GM12875 (cell line): ENCODE data around the gene ITK.

Source experiments
- H3K4me3 ChIP-seq: one replicate; pipeline ENCODE4 v1.5.1; 2011; ENCODE audit warnings: low read depth, low read length, control low read depth
- CTCF ChIP-seq: IDR thresholded peaks from 2 replicates; pipeline ENCODE4 v1.5.1; 2011; ENCODE audit warnings: low read depth, mild to moderate bottlenecking, control low read depth, inconsistent platforms, low read length, moderate library complexity, borderline replicate concordance; ENCODE audit not compliant: insufficient read depth

The ITK gene

GRCh38 chr5:157161996-157162395, 18.6 kb upstream of the ITK start:
- TF ChIP-seq CTCF: no peak

GRCh38 chr5:157162919-157163510, 17.6 kb upstream of the ITK start:
- H3K4me3 ChIP-seq: no peak overlapping the region
- no peak for TF ChIP-seq CTCF

More at GRCh38 chr5:157161996-157162395, 18.6 kb upstream of the ITK start:
- H3K4me3 ChIP-seq: no peak overlapping the region

- TF ChIP-seq CTCF: no peak
- no peak overlapping the region for H3K4me3 ChIP-seq
Observed at GRCh38 chr5:157164521-157164920, 16.1 kb upstream of the ITK start.

GRCh38 chr5:157165261-157165660, 15.4 kb upstream of the ITK start:
- no peak for TF ChIP-seq CTCF
- H3K4me3 ChIP-seq: no peak overlapping the region

- H3K4me3 ChIP-seq: no peak overlapping the region
- no peak for TF ChIP-seq CTCF
Observed at GRCh38 chr5:157165668-157166067, 15.0 kb upstream of the ITK start.

GRCh38 chr5:157166214-157167213, 14.1 kb upstream of the ITK start, which contains the start of gene GARIN3:
GARIN3 (minus strand) TSS chr5:157166264; CDS start chr5:157166168, 96 bp downstream.
- no peak for TF ChIP-seq CTCF
- no peak within 1 kb of the TSS for H3K4me3 ChIP-seq
